Measurements from ENCODE around the gene TBC1D1.

The TBC1D1 gene

GRCh38 chr4:37956941-37957340, 66.1 kb downstream of the TBC1D1 start:
- Histone ChIP-seq H3K36me3 (ENCODE audit: insufficient read depth, low read depth, low read length) (no peaks in the 10 kb centered on the region), H3K4me1 (ENCODE audit: insufficient read depth, low read length) (no peaks in the 10 kb centered on the region; the same call in 1 of the 2 replicates), H3K27ac (ENCODE audit: low read length) (no peak overlapping the region), H3K9ac (ENCODE audit: low read depth, low read length) (no peak overlapping the region), H3K27me3 (ENCODE audit: insufficient read depth, low read length) (no peaks in the 10 kb centered on the region), H3K9me3 (ENCODE audit: insufficient read depth, low read depth, low read length) (no peaks in the 10 kb centered on the region), H3K4me3 (ENCODE audit: low read length) (no peak overlapping the region)

DNA sequence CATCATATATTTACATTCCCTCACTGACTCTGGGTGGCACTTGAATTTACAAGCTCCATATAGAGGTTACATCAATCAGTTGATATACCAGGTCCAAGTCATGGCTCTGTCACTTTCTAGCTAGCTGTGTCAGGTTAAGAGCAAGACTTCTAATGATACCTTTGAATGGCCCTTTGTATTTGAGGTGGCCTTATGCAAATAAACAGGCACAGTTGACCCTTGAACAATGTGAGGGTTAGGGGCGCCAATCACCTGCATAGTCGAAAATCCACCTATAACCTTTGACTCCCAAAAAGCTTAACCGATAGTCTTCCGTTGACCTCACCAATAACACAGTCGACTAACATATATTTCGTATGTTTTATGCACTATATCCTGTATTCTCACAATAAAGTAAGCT, 68.0 kb downstream of the TBC1D1 start:
- no peak overlapping the region for H3K27ac ChIP-seq (ENCODE audit: low read length)
- H3K4me3 ChIP-seq (ENCODE audit: low read length): no peak overlapping the region
- no peaks in the 10 kb centered on the region for H3K36me3 ChIP-seq (ENCODE audit: insufficient read depth, low read depth, low read length)
- H3K9ac ChIP-seq (ENCODE audit: low read depth, low read length): no peak overlapping the region
- H3K9me3 ChIP-seq (ENCODE audit: insufficient read depth, low read depth, low read length): no peaks in the 10 kb centered on the region
- no peaks in the 10 kb centered on the region; the same call in 1 of the 2 replicates for H3K4me1 ChIP-seq (ENCODE audit: insufficient read depth, low read length)
- no peaks in the 10 kb centered on the region for H3K27me3 ChIP-seq (ENCODE audit: insufficient read depth, low read length)

DNA sequence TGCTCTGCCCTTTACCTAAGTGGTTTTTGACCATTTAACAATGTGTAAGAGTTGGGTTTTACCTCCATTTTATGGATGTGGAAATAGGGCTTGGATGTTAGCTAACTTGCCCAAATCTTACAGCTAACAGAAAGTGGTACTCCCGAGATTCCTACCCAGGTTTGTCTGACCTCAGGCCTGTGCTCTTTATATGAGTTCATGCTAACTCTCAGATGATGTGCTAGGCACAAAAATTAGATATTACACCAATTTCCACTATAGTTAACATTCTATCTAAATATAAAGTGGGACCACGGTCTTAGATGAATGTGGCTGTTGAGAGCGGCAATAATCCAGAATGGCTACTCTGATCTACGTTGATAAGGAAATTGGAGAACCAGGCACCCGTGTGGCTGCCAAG, 69.2 kb downstream of the TBC1D1 start, which contains the start of gene PTTG2:
PTTG2 (plus strand) TSS at position 301 of the 400 bp plus-strand sequence; CDS start at position 338, 37 bp downstream.
- no peaks in the 10 kb centered on the region; the same call in 1 of the 2 replicates for H3K4me1 ChIP-seq (ENCODE audit: insufficient read depth, low read length)
- no peak within 1 kb of the TSS for H3K4me3 ChIP-seq (ENCODE audit: low read length)
- no peak within 1 kb of the TSS for H3K27ac ChIP-seq (ENCODE audit: low read length)
- no peaks in the 10 kb centered on the region for H3K36me3 ChIP-seq (ENCODE audit: insufficient read depth, low read depth, low read length)
- H3K9me3 ChIP-seq (ENCODE audit: insufficient read depth, low read depth, low read length): no peaks in the 10 kb centered on the region
- H3K27me3 ChIP-seq (ENCODE audit: insufficient read depth, low read length): no peaks in the 10 kb centered on the region
- no peak within 1 kb of the TSS for H3K9ac ChIP-seq (ENCODE audit: low read depth, low read length)

GRCh38 chr4:37960679-37961450, 70.0 kb downstream of the TBC1D1 start:
- no peak overlapping the region for H3K9ac ChIP-seq (ENCODE audit: low read depth, low read length)
- H3K27ac ChIP-seq (ENCODE audit: low read length): no peak overlapping the region
- no peak overlapping the region for H3K4me3 ChIP-seq (ENCODE audit: low read length)
- no peaks in the 10 kb centered on the region for H3K27me3 ChIP-seq (ENCODE audit: insufficient read depth, low read length)
- H3K4me1 ChIP-seq (ENCODE audit: insufficient read depth, low read length): no peaks in the 10 kb centered on the region; the same call in 1 of the 2 replicates
- no peaks in the 10 kb centered on the region for H3K9me3 ChIP-seq (ENCODE audit: insufficient read depth, low read depth, low read length)
- H3K36me3 ChIP-seq (ENCODE audit: insufficient read depth, low read depth, low read length): no peaks in the 10 kb centered on the region

DNA sequence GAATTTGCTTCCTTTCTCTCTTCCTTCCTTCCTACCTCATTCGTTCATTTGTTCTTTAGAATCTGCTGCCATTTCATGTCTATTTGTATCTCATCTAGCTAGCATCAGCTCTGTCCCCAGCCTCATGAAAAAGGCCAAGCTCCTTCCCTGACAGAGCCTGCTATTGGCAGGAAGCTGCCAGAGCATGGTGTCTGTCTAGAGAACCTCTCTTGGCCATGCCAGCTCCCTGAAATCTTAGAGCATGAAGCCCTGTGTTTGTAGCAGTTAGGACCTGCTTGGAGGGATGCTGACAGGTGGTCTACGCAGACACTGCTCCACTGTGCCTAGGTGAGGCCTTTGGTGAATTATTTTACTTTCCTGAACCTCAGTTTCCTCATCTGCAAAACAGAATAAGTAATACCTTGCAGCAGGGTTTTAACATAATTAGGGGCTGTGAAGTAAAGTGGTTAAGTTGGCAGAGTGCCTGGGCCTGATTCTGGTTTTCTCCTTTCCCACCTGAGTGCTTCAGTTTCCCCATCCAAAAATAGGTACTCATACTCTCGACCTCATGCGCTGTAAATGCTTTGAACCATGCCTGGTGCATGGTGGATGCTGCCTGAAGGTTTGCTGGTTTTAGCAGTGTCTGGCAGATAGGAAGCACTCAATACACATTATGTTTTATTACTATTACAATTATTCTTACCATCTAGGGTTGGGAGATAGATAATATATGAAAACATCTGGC, 74.0 kb downstream of the TBC1D1 start:
- Histone ChIP-seq H3K36me3 (ENCODE audit: insufficient read depth, low read depth, low read length) (no peaks in the 10 kb centered on the region), H3K4me3 (ENCODE audit: low read length) (no peak overlapping the region), H3K9me3 (ENCODE audit: insufficient read depth, low read depth, low read length) (no peaks in the 10 kb centered on the region), H3K4me1 (ENCODE audit: insufficient read depth, low read length) (no peaks in the 10 kb centered on the region), H3K27me3 (ENCODE audit: insufficient read depth, low read length) (no peaks in the 10 kb centered on the region), H3K9ac (ENCODE audit: low read depth, low read length) (no peak overlapping the region), H3K27ac (ENCODE audit: low read length) (no peak overlapping the region)

DNA sequence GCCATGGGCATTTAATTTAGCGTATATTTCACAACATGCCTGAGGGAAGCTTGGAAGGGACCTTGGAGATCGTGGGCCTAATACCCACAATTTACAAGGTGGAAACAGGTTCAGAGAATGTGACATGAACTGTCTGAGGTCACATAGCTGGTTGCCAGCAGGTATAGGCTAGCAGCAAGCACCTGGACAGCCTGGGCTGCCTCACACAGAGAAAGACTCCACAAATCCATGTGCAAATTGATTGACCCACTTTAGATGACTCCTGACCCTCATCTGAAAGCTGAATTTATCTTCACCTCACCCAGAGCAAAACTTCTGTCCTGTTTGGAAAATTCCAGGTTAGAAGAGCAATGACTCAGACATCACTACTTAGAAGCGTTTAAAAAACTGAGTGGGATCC, 75.2 kb downstream of the TBC1D1 start:
- no peaks in the 10 kb centered on the region for H3K36me3 ChIP-seq (ENCODE audit: insufficient read depth, low read depth, low read length)
- no peak overlapping the region for H3K9ac ChIP-seq (ENCODE audit: low read depth, low read length)
- H3K4me1 ChIP-seq (ENCODE audit: insufficient read depth, low read length): no peaks in the 10 kb centered on the region; the same call in 1 of the 2 replicates
- no peaks in the 10 kb centered on the region for H3K9me3 ChIP-seq (ENCODE audit: insufficient read depth, low read depth, low read length)
- H3K27me3 ChIP-seq (ENCODE audit: insufficient read depth, low read length): no peaks in the 10 kb centered on the region
- no peak overlapping the region for H3K27ac ChIP-seq (ENCODE audit: low read length)
- H3K4me3 ChIP-seq (ENCODE audit: low read length): no peak overlapping the region

DNA sequence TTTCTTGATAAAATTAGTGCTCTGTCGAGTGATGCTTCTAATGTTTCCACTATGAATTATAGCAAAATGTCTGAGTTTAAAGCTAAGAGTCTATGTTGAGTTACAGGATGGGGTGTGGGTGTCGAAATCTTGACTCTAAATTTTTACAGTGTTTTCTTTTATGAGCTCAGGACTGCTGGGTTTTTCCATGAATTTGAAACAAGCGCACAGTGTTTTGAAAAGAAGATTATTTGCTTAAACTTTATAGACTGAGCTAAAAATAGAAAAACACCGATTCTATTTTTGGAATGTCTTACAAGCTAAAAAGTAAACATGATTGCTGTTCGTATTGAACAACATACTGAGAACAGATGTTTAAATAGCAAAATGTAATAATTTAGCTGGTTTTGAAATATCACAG, 76.9 kb downstream of the TBC1D1 start:
- Histone ChIP-seq H3K27ac (ENCODE audit: low read length) (no peak overlapping the region), H3K27me3 (ENCODE audit: insufficient read depth, low read length) (no peaks in the 10 kb centered on the region), H3K4me3 (ENCODE audit: low read length) (no peak overlapping the region), H3K36me3 (ENCODE audit: insufficient read depth, low read depth, low read length) (no peaks in the 10 kb centered on the region), H3K9ac (ENCODE audit: low read depth, low read length) (no peak overlapping the region), H3K4me1 (ENCODE audit: insufficient read depth, low read length) (no peaks in the 10 kb centered on the region; the same call in 1 of the 2 replicates), H3K9me3 (ENCODE audit: insufficient read depth, low read depth, low read length) (no peaks in the 10 kb centered on the region)

- Histone ChIP-seq H3K36me3 (ENCODE audit: insufficient read depth, low read depth, low read length) (no peaks in the 10 kb centered on the region), H3K27me3 (ENCODE audit: insufficient read depth, low read length) (no peaks in the 10 kb centered on the region), H3K4me3 (ENCODE audit: low read length) (no peak overlapping the region), H3K9ac (ENCODE audit: low read depth, low read length) (no peak overlapping the region), H3K27ac (ENCODE audit: low read length) (no peak overlapping the region), H3K4me1 (ENCODE audit: insufficient read depth, low read length) (no peaks in the 10 kb centered on the region; the same call in 1 of the 2 replicates), H3K9me3 (ENCODE audit: insufficient read depth, low read depth, low read length) (no peaks in the 10 kb centered on the region)
Measured at GRCh38 chr4:37968747-37969146, 77.9 kb downstream of the TBC1D1 start.

- no peaks in the 10 kb centered on the region for H3K27me3 ChIP-seq (ENCODE audit: insufficient read depth, low read length)
- H3K4me3 ChIP-seq (ENCODE audit: low read length): no peak overlapping the region
- no peak overlapping the region for H3K9ac ChIP-seq (ENCODE audit: low read depth, low read length)
- no peaks in the 10 kb centered on the region; the same call in 1 of the 2 replicates for H3K4me1 ChIP-seq (ENCODE audit: insufficient read depth, low read length)
- no peak overlapping the region for H3K27ac ChIP-seq (ENCODE audit: low read length)
- no peaks in the 10 kb centered on the region for H3K36me3 ChIP-seq (ENCODE audit: insufficient read depth, low read depth, low read length)
- H3K9me3 ChIP-seq (ENCODE audit: insufficient read depth, low read depth, low read length): no peaks in the 10 kb centered on the region
Measured at GRCh38 chr4:37970702-37971101, 79.8 kb downstream of the TBC1D1 start.

DNA sequence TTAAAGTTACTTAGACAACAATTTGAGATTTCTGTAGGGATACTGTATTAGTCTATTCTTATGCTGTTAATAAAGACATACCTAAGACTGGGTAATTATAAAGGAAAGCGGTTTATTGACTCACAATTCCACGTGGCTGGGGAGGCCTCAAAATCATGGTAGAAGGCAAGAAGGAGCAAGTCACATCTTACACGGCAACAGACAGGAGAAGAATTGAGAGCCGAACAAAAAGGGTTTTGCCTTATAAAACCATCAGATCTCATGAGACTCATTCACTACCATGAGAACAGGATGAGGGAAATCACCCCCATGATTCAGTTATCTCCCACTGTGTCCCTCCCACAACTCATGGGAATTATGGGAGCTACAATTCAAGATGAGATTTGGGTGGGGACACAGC, 80.3 kb downstream of the TBC1D1 start:
- Histone ChIP-seq H3K36me3 (ENCODE audit: insufficient read depth, low read depth, low read length) (no peaks in the 10 kb centered on the region), H3K27me3 (ENCODE audit: insufficient read depth, low read length) (no peaks in the 10 kb centered on the region), H3K4me1 (ENCODE audit: insufficient read depth, low read length) (peaks cover under 1% of the 10 kb centered on the region; the same call in 1 of the 2 replicates), H3K27ac (ENCODE audit: low read length) (no peak overlapping the region), H3K9me3 (ENCODE audit: insufficient read depth, low read depth, low read length) (no peaks in the 10 kb centered on the region), H3K9ac (ENCODE audit: low read depth, low read length) (no peak overlapping the region), H3K4me3 (ENCODE audit: low read length) (no peak overlapping the region)

DNA sequence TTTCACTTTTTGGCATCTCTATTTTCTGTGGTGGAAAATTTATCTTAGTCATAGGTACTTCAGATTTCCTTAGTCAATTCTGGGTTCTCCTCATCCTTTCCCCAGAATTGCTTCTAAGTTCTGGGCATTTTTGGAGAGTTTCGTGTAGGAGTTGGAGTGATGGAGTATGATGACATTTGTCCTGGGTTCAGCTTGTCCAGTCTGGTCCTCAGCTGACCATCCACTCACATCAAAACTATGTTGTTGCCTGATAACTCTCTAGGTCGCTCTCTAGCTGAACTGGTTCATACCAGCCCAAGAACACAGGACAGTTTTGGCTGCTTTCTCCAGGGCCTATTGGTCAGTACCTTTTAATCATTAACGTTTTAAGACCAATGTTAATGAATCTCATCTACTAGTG, 82.6 kb downstream of the TBC1D1 start:
- Histone ChIP-seq H3K9me3 (ENCODE audit: insufficient read depth, low read depth, low read length) (no peaks in the 10 kb centered on the region), H3K4me1 (ENCODE audit: insufficient read depth, low read length) (peaks cover 6% of the 10 kb centered on the region; the same call in 1 of the 2 replicates), H3K9ac (ENCODE audit: low read depth, low read length) (no peak overlapping the region), H3K4me3 (ENCODE audit: low read length) (no peak overlapping the region), H3K36me3 (ENCODE audit: insufficient read depth, low read depth, low read length) (no peaks in the 10 kb centered on the region), H3K27ac (ENCODE audit: low read length) (no peak overlapping the region), H3K27me3 (ENCODE audit: insufficient read depth, low read length) (no peaks in the 10 kb centered on the region)

Measured in iPS-20b (cell line).